Superior temporal gyrus (tissue), 1 donor: ENCODE measurements around the gene PTPRB.
A peak's percentile ranks its signal among the peaks of the same experiment; 100 is the strongest.

Experiments
- DNase-seq: peaks from one replicate; pipeline ENCODE4 v3.0.0-alpha.2; 2016; ENCODE audit errors: extremely low spot score

PTPRB gene

GRCh38 chr12:70637303-70638085, at the start of gene PTPRB:
TSS of gene PTPRB (minus strand) at chr12:70637429. CDS start at chr12:70637395, 34 bp downstream.
- DNase-seq, result no peak

GRCh38 chr12:70686907-70687306, 49.7 kb upstream of the PTPRB start:
- DNase-seq, result no peak

GRCh38 chr12:70686299-70686698, 49.1 kb upstream of the PTPRB start:
- DNase-seq, result no peak

- DNase-seq, result no peak
These were observed 46.7 kb upstream of the PTPRB start for GRCh38 chr12:70683976-70684375.

GRCh38 chr12:70671698-70672097, 34.5 kb upstream of the PTPRB start:
- no peak for DNase-seq

- no peak for DNase-seq
These were observed 33.7 kb upstream of the PTPRB start for GRCh38 chr12:70670948-70671347.

GRCh38 chr12:70667253-70667652, 30.0 kb upstream of the PTPRB start:
- no peak for DNase-seq

GRCh38 chr12:70666364-70666763, 29.1 kb upstream of the PTPRB start:
- no peak for DNase-seq

- peak; percentile 75 for DNase-seq
These were observed 27.2 kb upstream of the PTPRB start for GRCh38 chr12:70664465-70664881.

- DNase-seq, result peak; percentile 44
These were observed 26.6 kb upstream of the PTPRB start for GRCh38 chr12:70663838-70664237.

GRCh38 chr12:70661466-70662161, 24.4 kb upstream of the PTPRB start:
- DNase-seq, result peak; percentile 66

GRCh38 chr12:70660620-70661219, 23.5 kb upstream of the PTPRB start:
- DNase-seq, result no peak

- DNase-seq, result no peak
These were observed 22.9 kb upstream of the PTPRB start for GRCh38 chr12:70660002-70660604.

- no peak for DNase-seq
These were observed 21.9 kb upstream of the PTPRB start for GRCh38 chr12:70659077-70659606.

- peak; percentile 81 for DNase-seq
These were observed 20.5 kb upstream of the PTPRB start for GRCh38 chr12:70657616-70658286.

GRCh38 chr12:70652451-70652850, 15.2 kb upstream of the PTPRB start:
- DNase-seq, result no peak

- no peak for DNase-seq
These were observed 11.6 kb upstream of the PTPRB start for GRCh38 chr12:70648831-70649230.

GRCh38 chr12:70648191-70648590, 11.0 kb upstream of the PTPRB start:
- no peak for DNase-seq

GRCh38 chr12:70646850-70647249, 9.6 kb upstream of the PTPRB start:
- no peak for DNase-seq

GRCh38 chr12:70645494-70646317, 8.5 kb upstream of the PTPRB start:
- DNase-seq, result no peak

GRCh38 chr12:70644861-70645260, 7.6 kb upstream of the PTPRB start:
- no peak for DNase-seq
